ACC112 (cell line): ENCODE results near the gene TMEM201.
"Not testable (repeated sequence)": the region's sequence is repeated elsewhere in the genome, so short reads cannot be mapped to it uniquely, and the experiment has no call there.

ENCODE experiments used
- H2AFZ ChIP-seq: fragments of 200-600 bp; sonication (generic); one replicate; pipeline ENCODE4 v1.6.0; 2017; ENCODE audit warnings: antibody characterized with exemption, low read length; ENCODE audit not compliant: unreplicated experiment
- H3K27ac ChIP-seq: fragments of 200-600 bp; sonication (generic); 2 replicates; pipeline ENCODE4 v1.5.1; 2014; ENCODE audit warnings: low read depth, mild to moderate bottlenecking, antibody characterized with exemption, low read length, moderate library complexity
- H3K27me3 ChIP-seq: fragments of 200-600 bp; sonication (generic); 2 replicates; pipeline ENCODE4 v1.6.1; 2014; ENCODE audit warnings: mild to moderate bottlenecking, antibody characterized with exemption, low read length, moderate library complexity, mixed read lengths; ENCODE audit not compliant: insufficient read depth
- H3K36me3 ChIP-seq: fragments of 200-600 bp; sonication (generic); 2 replicates; pipeline ENCODE4 v1.6.1; 2016; ENCODE audit warnings: mild to moderate bottlenecking, antibody characterized with exemption, low read length, moderate library complexity, mixed read lengths; ENCODE audit not compliant: insufficient read depth
- H3K4me1 ChIP-seq: fragments of 200-600 bp; sonication (generic); one replicate; pipeline ENCODE4 v1.6.1; 2016; ENCODE audit warnings: low read length, mixed read lengths; ENCODE audit not compliant: insufficient read depth, unreplicated experiment, control insufficient read depth
- H3K4me3 ChIP-seq: fragments of 200-600 bp; sonication (generic); 2 replicates; pipeline ENCODE4 v1.5.1; 2014; ENCODE audit warnings: mild to moderate bottlenecking, low read depth, low read length
- H3K79me2 ChIP-seq: fragments of 200-600 bp; sonication (generic); one replicate; pipeline ENCODE4 v1.6.0; 2016; ENCODE audit warnings: low read length; ENCODE audit not compliant: control insufficient read depth, unreplicated experiment, insufficient read depth

TMEM201 gene

DNA sequence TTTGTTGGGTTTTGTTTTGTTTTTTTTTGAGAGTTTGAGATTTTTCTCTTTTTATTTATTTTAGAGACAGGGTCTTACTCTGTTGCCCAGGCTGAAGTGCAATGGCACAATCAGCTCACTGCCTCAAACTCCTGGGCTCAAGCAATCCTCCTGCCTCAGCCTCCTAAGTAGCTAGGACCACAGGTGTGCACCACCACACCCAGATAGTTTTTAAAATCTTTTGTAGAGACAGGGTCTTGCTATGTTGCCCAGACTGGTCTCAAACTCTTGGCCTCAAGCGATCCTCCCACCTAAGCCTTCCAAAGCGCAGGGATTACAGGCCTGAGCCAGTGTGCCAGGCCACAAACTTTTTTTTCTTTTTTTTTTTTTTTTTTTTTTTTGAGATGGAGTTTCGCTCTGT is 36.3 kb downstream of the TMEM201 start:
- not testable (repeated sequence) for H2AFZ ChIP-seq, H3K36me3 ChIP-seq, H3K27ac ChIP-seq, H3K4me3 ChIP-seq, H3K4me1 ChIP-seq, H3K79me2 ChIP-seq, H3K27me3 ChIP-seq

DNA sequence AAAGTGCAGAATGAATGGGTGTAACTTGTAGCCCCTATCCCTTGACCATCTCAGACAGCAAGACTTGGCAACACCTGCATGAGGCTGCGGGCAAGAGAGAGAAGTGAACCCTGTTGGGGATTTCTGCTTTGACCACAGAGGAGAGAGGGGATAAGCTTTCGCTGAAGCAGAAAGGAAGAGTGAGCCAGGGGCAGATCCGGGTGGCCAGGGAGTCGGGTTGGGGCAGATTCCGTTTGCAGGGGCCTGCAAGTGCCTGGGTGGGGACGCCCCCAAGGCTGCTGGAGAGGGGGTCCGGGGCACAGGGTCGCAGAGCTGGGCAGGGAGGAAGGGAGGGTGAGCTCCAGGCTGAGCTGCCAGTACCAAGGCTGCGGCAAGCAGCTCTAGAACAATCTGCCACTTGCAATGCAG is 37.5 kb downstream of the TMEM201 start:
- Histone ChIP-seq H3K27me3 (no peaks in the 10 kb centered on the region), H3K4me1 (no peaks in the 10 kb centered on the region), H3K79me2 (no peaks in the 10 kb centered on the region), H3K36me3 (no peaks in the 10 kb centered on the region), H3K4me3 (no peak overlapping the region), H3K27ac (no peak overlapping the region), H2AFZ (no peak overlapping the region)

DNA sequence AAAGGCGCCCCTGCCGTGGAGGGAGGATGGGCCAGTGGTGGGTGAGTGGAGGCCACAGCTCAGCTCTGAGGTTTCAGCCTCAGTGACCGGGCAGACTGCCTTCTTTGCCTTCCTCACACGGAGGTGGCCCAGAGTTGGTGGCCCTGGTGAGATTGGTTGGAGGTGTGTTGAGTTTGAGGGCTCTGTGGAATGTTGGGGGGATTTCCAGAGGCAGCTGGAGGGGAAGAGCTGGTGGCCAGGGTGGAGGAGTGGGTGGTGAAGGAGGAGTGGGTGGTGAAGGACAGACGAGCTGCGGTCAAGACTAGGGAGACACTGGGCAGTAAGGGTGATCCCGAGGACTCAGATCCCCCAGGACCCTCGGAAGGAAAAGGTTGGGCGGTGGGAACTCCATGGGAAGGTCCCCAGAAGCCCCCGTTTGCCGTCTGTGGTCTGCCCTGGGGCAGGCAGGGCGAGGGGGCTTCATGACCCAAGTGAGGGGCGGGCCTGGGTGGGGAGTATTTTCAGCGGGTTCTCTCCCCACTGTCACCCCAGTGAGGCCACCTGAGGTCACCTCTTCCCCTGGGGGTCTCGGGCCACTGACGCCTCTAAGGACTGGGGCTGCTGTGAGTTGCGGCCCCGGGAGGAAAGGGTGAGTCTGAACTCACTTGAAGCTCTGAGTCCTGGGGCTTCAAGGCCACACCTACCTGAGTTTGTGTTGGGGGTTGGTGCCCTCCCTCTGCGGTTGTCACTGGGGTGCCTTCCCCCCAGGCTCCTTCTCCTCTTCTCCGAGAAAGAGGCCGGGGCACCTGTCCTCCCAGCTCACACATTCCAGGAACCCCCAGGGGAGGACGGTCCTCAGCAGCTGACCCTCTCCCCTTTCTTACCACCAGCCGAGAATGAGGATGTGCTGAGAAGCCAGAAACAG is 40.1 kb downstream of the TMEM201 start:
- Histone ChIP-seq H2AFZ (no peak overlapping the region), H3K36me3 (no peaks in the 10 kb centered on the region), H3K4me3 (no peak overlapping the region), H3K27me3 (no peaks in the 10 kb centered on the region), H3K79me2 (no peaks in the 10 kb centered on the region), H3K27ac (no peak overlapping the region), H3K4me1 (no peaks in the 10 kb centered on the region)

DNA sequence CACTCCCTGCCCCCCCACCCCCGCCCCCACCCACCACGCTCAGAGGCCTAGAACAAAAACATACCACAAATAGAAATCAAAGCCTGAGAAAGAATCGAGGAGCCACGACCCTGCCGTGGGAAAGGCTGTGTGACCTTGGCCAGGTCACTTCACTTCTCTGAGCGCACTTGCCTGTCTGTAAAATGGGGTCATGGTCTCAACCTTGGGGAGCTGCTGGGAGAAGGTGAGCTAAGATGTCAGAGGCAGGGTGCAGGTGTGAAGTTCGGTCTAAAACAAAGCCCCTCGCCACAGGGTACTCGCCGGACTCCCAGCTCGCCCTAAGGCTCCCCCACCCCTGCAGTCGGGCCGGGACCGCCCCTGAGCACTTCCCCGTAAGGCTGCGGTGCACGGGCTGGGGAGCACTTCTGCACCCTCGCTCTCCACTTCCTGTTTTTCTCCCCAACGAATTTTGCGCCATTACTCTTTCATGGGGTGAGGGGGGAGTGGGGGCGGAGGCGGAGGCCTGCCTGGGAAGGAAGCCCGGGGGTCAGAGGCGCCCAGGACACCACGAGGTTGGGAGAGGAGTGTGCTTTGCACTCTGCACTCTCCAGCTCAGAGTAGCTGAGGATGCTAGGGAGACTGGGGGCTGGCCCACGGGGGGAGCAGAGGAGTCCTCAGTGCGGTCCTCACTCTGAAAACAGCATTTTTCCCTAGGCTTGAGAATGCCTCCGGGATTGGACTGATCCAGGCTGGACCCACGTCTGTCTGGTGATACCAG is 40.9 kb downstream of the TMEM201 start:
- Histone ChIP-seq H3K27me3 (no peaks in the 10 kb centered on the region), H3K27ac (no peak overlapping the region), H3K4me1 (no peaks in the 10 kb centered on the region), H2AFZ (no peak overlapping the region), H3K4me3 (no peak overlapping the region), H3K36me3 (no peaks in the 10 kb centered on the region), H3K79me2 (no peaks in the 10 kb centered on the region)

DNA sequence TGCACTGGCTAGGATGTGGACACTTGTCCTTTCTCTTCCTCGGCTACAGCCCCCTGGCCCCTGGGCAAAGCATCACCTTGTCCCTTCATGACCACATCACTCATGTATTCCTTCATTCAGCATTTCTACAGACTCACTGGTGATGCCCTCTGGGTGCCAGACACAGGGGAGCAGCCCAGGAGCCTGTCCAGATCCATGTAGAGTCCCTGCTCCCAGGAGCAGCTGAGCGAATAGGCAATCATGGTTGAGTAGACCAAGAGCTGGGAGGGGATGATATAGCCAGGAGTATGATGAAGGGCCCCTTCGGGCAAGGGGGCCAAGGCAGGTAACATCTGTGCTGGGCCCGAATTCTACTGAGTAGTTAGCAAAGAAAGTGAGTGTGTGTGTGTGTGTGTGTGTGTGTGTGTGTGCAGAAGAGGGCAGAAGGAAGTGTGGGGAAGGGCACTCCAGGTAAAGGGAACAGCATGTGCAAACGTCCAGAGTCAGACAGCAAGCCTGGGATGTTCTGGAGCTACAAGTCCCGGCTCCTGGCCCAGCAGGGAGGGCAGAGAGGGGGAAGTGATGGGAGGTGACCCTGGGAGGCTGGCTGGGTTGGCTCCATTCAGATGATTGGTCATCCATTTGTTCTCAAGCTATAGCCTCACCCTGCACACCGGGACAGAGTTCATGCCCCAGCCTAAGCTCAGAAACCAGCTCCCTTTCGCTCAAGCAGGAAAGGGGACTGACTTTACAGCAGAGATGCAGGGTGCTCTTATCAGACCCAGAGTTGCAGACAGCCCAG is 41.8 kb downstream of the TMEM201 start:
- no peaks in the 10 kb centered on the region for H3K79me2 ChIP-seq
- H2AFZ ChIP-seq, result no peak overlapping the region
- H3K4me1 ChIP-seq, result no peaks in the 10 kb centered on the region
- no peak overlapping the region for H3K27ac ChIP-seq
- H3K27me3 ChIP-seq, result peaks cover 3% of the 10 kb centered on the region; the same call in 1 of the 2 replicates
- no peaks in the 10 kb centered on the region for H3K36me3 ChIP-seq
- H3K4me3 ChIP-seq, result no peak overlapping the region

DNA sequence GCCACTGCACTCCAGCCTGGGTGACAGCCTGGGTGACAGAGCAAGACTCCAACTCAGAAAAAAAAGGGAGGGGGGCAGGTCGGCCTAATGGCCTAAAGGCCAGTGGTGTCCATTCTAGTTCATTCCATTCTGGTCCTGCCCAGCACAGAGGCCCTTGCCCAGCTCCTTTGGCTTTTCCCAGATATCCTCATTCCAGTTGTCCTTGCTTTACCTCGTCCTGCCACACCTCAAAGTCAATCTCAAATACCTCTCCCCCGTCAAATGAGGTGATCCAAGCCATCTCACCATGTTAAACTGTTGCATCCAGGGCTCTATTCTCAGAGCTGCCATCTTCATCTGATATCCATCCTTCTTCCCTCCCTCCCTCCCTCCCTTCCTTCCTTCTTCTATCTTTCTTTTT is 42.9 kb downstream of the TMEM201 start:
- no peak overlapping the region for H2AFZ ChIP-seq
- H3K27ac ChIP-seq, result no peak overlapping the region
- H3K27me3 ChIP-seq, result peaks cover 5% of the 10 kb centered on the region; the same call in 1 of the 2 replicates
- H3K4me3 ChIP-seq, result no peak overlapping the region
- H3K36me3 ChIP-seq, result no peaks in the 10 kb centered on the region
- no peaks in the 10 kb centered on the region for H3K4me1 ChIP-seq
- no peaks in the 10 kb centered on the region for H3K79me2 ChIP-seq

DNA sequence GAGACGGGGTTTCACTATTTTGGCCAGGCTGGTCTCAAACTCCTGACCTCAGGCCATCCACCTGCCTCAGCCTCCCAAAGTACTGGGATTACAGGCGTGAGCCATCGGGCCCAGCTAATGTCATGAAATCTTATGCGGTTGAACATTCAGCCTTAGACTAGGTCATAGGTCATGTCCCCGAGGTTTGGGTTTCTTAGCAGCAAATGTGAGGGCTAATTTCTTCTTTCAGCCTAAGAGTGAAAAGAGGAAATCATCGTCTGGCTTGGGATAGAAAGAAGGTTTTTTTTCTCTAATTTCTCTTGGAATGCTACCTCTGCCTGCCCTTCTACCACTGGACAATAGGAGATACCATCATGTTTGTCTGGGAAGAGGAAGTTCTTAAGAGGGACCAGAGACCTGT is 44.8 kb downstream of the TMEM201 start:
- Histone ChIP-seq H2AFZ (no peak overlapping the region), H3K27me3 (peaks cover 5% of the 10 kb centered on the region; the same call in 1 of the 2 replicates), H3K27ac (no peak overlapping the region), H3K36me3 (no peaks in the 10 kb centered on the region), H3K79me2 (no peaks in the 10 kb centered on the region), H3K4me3 (no peak overlapping the region), H3K4me1 (no peaks in the 10 kb centered on the region)

DNA sequence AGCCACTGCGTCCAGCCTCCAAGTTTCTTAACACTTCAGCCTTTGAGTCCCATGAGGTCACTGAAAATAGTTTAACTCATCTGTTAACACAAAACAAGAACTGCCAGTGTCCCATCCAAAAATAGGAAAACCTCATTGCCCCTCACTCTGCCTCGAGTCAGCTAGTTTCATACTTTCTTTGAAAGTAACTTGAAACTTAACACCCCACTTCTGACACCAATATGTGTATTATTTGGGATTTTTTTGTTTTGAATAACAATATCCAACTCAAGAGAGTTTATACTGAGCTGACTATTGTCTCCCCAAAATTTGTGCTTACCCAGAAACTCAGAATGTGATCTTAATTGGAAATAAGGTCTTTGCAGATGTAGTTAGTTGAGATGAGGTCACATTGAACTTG is 45.9 kb downstream of the TMEM201 start:
- Histone ChIP-seq H3K4me3 (no peak overlapping the region), H3K27me3 (peaks cover 5% of the 10 kb centered on the region; the same call in 1 of the 2 replicates), H3K4me1 (no peaks in the 10 kb centered on the region), H3K27ac (no peak overlapping the region), H3K36me3 (no peaks in the 10 kb centered on the region), H2AFZ (no peak overlapping the region), H3K79me2 (no peaks in the 10 kb centered on the region)

DNA sequence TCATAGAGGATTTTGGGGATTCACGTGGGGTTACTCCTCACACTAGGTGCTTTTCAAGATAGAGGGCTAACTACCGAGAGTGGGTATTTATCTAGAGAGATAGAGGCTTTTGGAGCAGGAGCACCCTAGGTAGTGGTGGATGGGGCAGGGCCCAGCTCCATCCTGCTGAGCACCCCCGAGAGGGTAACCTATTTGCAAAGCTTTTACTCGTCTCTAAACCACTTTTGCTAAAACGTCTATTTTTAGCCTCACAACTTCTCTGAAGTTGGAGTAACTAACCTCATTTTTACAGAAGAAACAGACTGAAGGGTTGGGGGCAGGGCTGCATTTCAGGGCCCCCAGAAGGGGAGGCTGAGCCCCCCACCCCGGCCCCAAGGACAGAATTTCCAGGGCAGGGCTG is 50.5 kb downstream of the TMEM201 start:
- no peak overlapping the region for H3K4me3 ChIP-seq
- H3K27ac ChIP-seq, result no peak overlapping the region
- no peaks in the 10 kb centered on the region for H3K36me3 ChIP-seq
- no peaks in the 10 kb centered on the region for H3K79me2 ChIP-seq
- peaks cover 5% of the 10 kb centered on the region for H3K27me3 ChIP-seq
- H3K4me1 ChIP-seq, result no peaks in the 10 kb centered on the region
- no peak overlapping the region for H2AFZ ChIP-seq

DNA sequence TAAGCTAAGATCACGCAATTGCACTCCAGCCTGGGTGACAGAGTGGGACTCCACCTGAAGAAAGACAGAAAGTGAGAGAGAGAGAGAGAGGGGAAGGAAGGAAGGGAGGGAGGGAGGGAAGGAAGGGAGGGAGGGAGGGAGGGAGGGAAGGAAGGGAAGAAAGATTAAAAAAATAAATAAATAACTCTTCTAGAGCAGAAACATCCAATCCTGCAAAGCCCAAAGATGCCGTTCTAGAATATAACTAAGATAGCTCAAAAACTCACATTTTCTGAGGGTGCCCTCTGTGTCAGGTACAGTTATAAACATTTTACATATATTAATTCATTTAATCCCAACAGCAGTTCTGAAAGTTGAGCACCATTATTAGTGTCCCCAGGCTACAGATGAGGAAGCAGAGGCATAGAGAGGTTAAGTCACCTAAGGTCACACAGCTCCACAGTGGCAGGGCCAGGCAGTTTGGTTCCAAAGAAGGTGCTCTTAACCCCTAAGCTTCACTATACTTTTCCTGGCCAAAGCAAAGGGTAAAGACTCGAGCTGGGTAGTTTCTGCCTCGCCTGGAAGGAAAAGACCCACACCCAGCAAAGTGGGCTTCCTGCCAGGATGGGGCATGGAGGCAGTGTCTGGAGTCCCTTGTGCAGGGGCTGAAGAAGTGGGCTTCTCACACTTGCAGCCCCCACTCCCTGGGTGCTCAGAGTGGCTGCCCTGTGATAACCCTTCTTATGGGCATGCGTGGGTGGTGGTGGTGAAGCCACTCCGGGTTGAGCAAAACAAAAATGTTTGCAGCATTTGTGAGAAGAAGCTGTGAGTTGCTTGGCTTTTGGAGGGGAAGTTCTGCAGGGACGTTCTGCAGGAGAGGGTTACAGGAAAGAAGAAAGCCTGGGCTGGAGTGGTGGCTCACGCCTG is 54.9 kb downstream of the TMEM201 start:
- no peaks in the 10 kb centered on the region for H3K4me1 ChIP-seq
- no peaks in the 10 kb centered on the region; the same call in 1 of the 2 replicates for H3K27me3 ChIP-seq
- H3K27ac ChIP-seq, result no peak overlapping the region
- H2AFZ ChIP-seq, result no peak overlapping the region
- no peaks in the 10 kb centered on the region for H3K79me2 ChIP-seq
- H3K36me3 ChIP-seq, result no peaks in the 10 kb centered on the region
- H3K4me3 ChIP-seq, result no peak overlapping the region
